Endodermal cell (in vitro differentiated cells): ENCODE results near the gene TCF7L2. TPM values are rescaled to one million over a fixed set of nuclear protein-coding genes. Genes with fewer than 3 reads are reported as not detected.

Experiments
- DNase-seq: peaks from one replicate; pipeline ENCODE4 v3.0.0-alpha.2; 2017
- H3K27ac ChIP-seq: 2 replicates; pipeline ENCODE4 v1.5.1; 2013; ENCODE audit warnings: mild to moderate bottlenecking, low read depth, low read length, moderate library complexity
- H3K27me3 ChIP-seq: 2 replicates; pipeline ENCODE4 v1.6.1; 2013; ENCODE audit warnings: mild to moderate bottlenecking, low read length, moderate library complexity; ENCODE audit not compliant: insufficient read depth, control insufficient read depth, poor library complexity, severe bottlenecking
- H3K36me3 ChIP-seq: 2 replicates; pipeline ENCODE4 v1.7.0; 2013; ENCODE audit warnings: mild to moderate bottlenecking, low read length, moderate library complexity; ENCODE audit not compliant: control insufficient read depth, insufficient read depth
- H3K4me1 ChIP-seq: one replicate; pipeline ENCODE4 v1.7.0; 2013; ENCODE audit warnings: low read length; ENCODE audit not compliant: control insufficient read depth, insufficient read depth
- H3K4me3 ChIP-seq: 2 replicates; pipeline ENCODE4 v1.5.1; 2013; ENCODE audit warnings: mild to moderate bottlenecking, low read length, moderate library complexity
- H3K9ac ChIP-seq: 2 replicates; pipeline ENCODE4 v1.6.1; 2013; ENCODE audit warnings: mild to moderate bottlenecking, low read length, moderate library complexity; ENCODE audit not compliant: poor library complexity, severe bottlenecking; ENCODE audit errors: extremely low read depth
- H3K9me3 ChIP-seq: 2 replicates; pipeline ENCODE4 v1.6.1; 2013; ENCODE audit warnings: mild to moderate bottlenecking, low read length, moderate library complexity; ENCODE audit not compliant: control insufficient read depth
- H3K27ac Mint-ChIP-seq: 2 replicates; pipeline ENCODE4 v1.8.0; 2020; ENCODE audit warnings: mixed read lengths
- H3K27me3 Mint-ChIP-seq: 2 replicates; pipeline ENCODE4 v1.8.0; 2021; ENCODE audit warnings: mild to moderate bottlenecking, mixed read lengths; ENCODE audit not compliant: insufficient read depth
- H3K36me3 Mint-ChIP-seq: 2 replicates; pipeline ENCODE4 v1.8.0; 2020; ENCODE audit warnings: low read depth, mixed read lengths
- H3K4me1 Mint-ChIP-seq: 2 replicates; pipeline ENCODE4 v1.8.0; 2020; ENCODE audit warnings: mixed read lengths
- H3K4me3 Mint-ChIP-seq: 2 replicates; pipeline ENCODE4 v1.8.0; 2020; ENCODE audit warnings: mild to moderate bottlenecking, moderate library complexity, mixed read lengths
- H3K9me3 Mint-ChIP-seq: 2 replicates; pipeline ENCODE4 v1.8.0; 2020; ENCODE audit warnings: mild to moderate bottlenecking, mixed read lengths
- CTCF ChIP-seq: fragments of 200-600 bp; sonication (generic); conservative IDR thresholded peaks from 2 replicates; pipeline ENCODE4 v1.5.0; 2021; ENCODE audit warnings: antibody characterized with exemption, mild to moderate bottlenecking
- WGBS, 2 experiments: methylation state at CpG; one replicate each; pipeline versions ENCODE4 v1.1.5 to v1.1.7; 2013; ENCODE audit warnings: missing lambda C conversion rate in 2 of 2, mixed read lengths in 1 of 2; ENCODE audit not compliant: insufficient coverage in 1 of 2, insufficient read length in 1 of 2; 5-methylcytosine and 5-hydroxymethylcytosine counted together
- total RNA-seq, 2 donors: library from RNA; stranded (reverse); fragmentation: NEBNext Ultra II Directional in 1 of 2; extraction: Animal tissue kit (Norgen Biotek cat#: 25700) in 1 of 2; gene quantifications; 2 replicates in 1 of 2; 3 replicates in 1 of 2; pipeline ENCODE4 v1.2.1, GENCODE V29; 2021

Gene TCF7L2
- total RNA-seq, 2 donors from 2014 or later = 73.2 to 105 TPM

DNA sequence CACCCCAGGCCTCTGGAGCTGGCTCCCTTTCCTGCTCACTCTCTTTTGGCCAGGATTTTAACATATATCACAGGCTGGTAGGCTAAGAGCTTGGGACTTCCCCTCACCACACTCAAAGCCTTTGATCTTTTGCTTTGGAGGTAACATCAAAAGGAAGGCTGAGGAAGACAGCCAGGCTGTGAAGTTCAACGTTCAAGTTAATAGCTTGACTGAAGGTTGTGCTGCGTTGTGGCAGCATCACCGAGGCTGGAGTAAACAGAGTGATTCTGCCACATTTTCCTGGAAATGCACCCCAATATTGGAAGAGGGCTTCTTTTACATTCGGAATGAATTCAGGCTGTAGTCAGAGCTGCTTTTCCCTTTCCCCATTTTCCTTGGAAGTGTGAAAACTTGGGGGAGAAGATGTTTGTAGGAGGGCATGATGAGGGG lies 57.3 kb downstream of the TCF7L2 start:
- Mint-ChIP-seq H3K9me3 (no peaks in the 10 kb centered on the region), H3K4me1 (peaks cover 57% of the 10 kb centered on the region), H3K36me3 (peaks cover 55% of the 10 kb centered on the region), H3K27ac (no peak overlapping the region), H3K4me3 (no peak overlapping the region), H3K27me3 (no peaks in the 10 kb centered on the region)
- Histone ChIP-seq H3K9ac (no peak overlapping the region), H3K27me3 (no peaks in the 10 kb centered on the region), H3K9me3 (no peaks in the 10 kb centered on the region), H3K4me1 (peaks cover 17% of the 10 kb centered on the region), H3K36me3 (peaks cover 72% of the 10 kb centered on the region), H3K4me3 (no peak overlapping the region), H3K27ac (no peak overlapping the region)
- DNase-seq = no peak
- WGBS, 2 experiments = 69 to 74% methylated on average over 4 of the region's 4 CpGs
- no peak for TF ChIP-seq CTCF

- no peak for TF ChIP-seq CTCF
- Histone ChIP-seq H3K9me3 (no peaks in the 10 kb centered on the region), H3K4me3 (no peak overlapping the region), H3K27me3 (no peaks in the 10 kb centered on the region), H3K27ac (no peak overlapping the region), H3K36me3 (peaks cover 68% of the 10 kb centered on the region), H3K4me1 (peaks cover 17% of the 10 kb centered on the region), H3K9ac (no peak overlapping the region)
- Mint-ChIP-seq H3K36me3 (peaks cover 55% of the 10 kb centered on the region), H3K4me3 (no peak overlapping the region), H3K9me3 (no peaks in the 10 kb centered on the region), H3K4me1 (peaks cover 59% of the 10 kb centered on the region), H3K27ac (no peak overlapping the region), H3K27me3 (no peaks in the 10 kb centered on the region)
- DNase-seq = no peak
- 81 to 83% methylated on average over 8 of the region's 8 CpGs for WGBS, 2 experiments
Observed at GRCh38 chr10:113007821-113008220, 57.8 kb downstream of the TCF7L2 start.

GRCh38 chr10:113011592-113012374 lies 61.7 kb downstream of the TCF7L2 start:
- H3K27ac ChIP-seq = no peak overlapping the region
- no peaks in the 10 kb centered on the region for H3K27me3 Mint-ChIP-seq
- no peak overlapping the region for H3K4me3 ChIP-seq
- no peaks in the 10 kb centered on the region for H3K9me3 ChIP-seq
- H3K4me1 Mint-ChIP-seq = peaks cover 40% of the 10 kb centered on the region
- H3K4me1 ChIP-seq = peaks cover 7% of the 10 kb centered on the region
- no peaks in the 10 kb centered on the region for H3K9me3 Mint-ChIP-seq
- H3K36me3 Mint-ChIP-seq = peaks cover 49% of the 10 kb centered on the region
- no peaks in the 10 kb centered on the region for H3K27me3 ChIP-seq
- H3K36me3 ChIP-seq = peaks cover 54% of the 10 kb centered on the region
- peak; percentile 27 for TF ChIP-seq CTCF
- H3K4me3 Mint-ChIP-seq = no peak overlapping the region
- DNase-seq = no peak
- WGBS, 2 experiments = 94 to 99% methylated on average over 10 to 12 of the region's 12 CpGs
- no peak overlapping the region for H3K9ac ChIP-seq
- peak overlapping the region; percentile 19 for H3K27ac Mint-ChIP-seq
